ENCODE measurements around the gene HERC6. TPM values are rescaled to one million over a fixed set of nuclear protein-coding genes. Genes with fewer than 3 reads are reported as not detected.
"Not testable (repeated sequence)": the region's sequence is repeated elsewhere in the genome, so short reads cannot be mapped to it uniquely, and the experiment has no call there.

The HERC6 gene
- total RNA-seq, 2 experiments from 2014 or later, result 1.1 to 1.8 TPM

DNA sequence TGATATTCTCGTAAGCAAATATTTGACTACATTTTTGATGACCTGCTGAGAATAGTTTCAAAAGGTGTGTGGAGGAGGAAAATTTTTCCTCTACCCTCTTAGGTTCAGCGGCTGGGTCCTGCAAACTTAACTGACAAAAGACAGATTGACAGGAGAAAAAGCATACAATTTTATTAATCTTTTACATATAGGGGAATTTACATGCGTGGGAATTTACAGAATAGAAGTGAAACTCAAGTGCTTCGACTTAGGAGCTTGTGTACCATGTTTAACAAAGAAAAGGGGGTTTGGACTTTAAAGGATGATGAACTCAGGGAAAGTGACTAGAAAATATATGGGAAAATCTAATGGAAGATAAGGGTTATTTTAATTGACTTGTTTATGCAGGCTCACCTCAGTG is 2.5 kb downstream of the HERC6 start:
- CTCF ChIA-PET, result interaction anchor here (0.7 kb wide), 1 partner anchor 53 kb away, joined by 5 read pairs; no protein-coding TSS in a partner anchor
- POLR2A ChIA-PET, result no interaction called here

DNA sequence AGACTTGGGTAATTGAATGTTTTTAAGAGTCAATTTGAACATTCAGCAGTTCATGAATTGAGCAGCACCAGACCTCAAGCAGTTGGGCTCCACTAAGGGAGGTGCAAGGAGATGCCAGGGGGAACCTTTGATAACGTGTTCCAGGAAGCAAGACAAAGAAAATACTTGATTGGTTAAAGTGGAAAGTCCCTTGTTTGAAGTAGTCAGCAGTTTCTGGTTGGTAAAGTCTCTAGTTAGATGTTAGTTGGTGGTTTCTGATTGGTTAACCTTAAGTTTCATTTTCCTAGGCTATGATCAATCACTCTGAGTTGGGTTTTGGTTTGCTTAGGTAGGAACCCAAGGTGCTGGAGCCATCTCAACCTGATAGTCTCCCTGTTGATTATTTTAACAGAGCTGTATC is 4.0 kb downstream of the HERC6 start:
- POLR2A ChIA-PET, result interaction anchor here (0.7 to 0.9 kb wide), 2 partner anchors 74 to 98 kb away, joined by 3 to 4 read pairs; partner anchors contain the start of gene HERC5
- CTCF ChIA-PET, result interaction anchor here (0.5 kb wide), 1 partner anchor 991 kb away, joined by 3 read pairs; no protein-coding TSS in a partner anchor

- POLR2A ChIA-PET, result no interaction called here
- CTCF ChIA-PET, result no interaction called here
These were observed 11.5 kb downstream of the HERC6 start for GRCh38 chr4:88390128-88390527.

GRCh38 chr4:88391703-88392102 is 13.1 kb downstream of the HERC6 start:
- CTCF ChIA-PET, result no interaction called here
- POLR2A ChIA-PET, result no interaction called here

- CTCF ChIA-PET, result no interaction called here
- POLR2A ChIA-PET, result no interaction called here
These were observed 18.0 kb downstream of the HERC6 start for GRCh38 chr4:88396681-88397080.

DNA sequence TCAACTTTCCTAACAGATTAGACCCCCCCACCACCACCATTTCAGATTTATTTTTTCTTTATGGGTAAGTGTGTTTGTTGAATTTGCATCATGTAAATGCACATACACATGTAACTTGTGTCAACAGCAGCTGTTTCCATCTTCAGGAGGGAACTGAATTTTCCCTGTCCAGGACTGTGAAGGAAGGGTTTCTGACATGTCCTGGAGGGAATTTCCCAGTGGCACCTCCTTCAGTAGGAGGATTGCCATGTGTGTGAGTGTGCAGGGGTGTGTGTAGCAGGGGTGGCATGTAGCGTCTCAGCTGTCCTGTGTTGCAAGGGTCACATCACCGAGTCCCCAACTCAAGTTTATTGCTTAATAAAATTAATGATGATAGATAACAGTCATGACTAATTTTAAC is 19.7 kb downstream of the HERC6 start:
- ChIA-PET CTCF (no interaction called here), POLR2A (interaction anchor here (0.7 kb wide), 1 partner anchor 213 kb away, joined by 3 read pairs; no protein-coding TSS in a partner anchor)

- CTCF ChIA-PET, result no interaction called here
- POLR2A ChIA-PET, result no interaction called here
These were observed 30.6 kb downstream of the HERC6 start for GRCh38 chr4:88409206-88409605.

GRCh38 chr4:88409789-88410188 is 31.1 kb downstream of the HERC6 start:
- POLR2A ChIA-PET, result no interaction called here
- CTCF ChIA-PET, result no interaction called here

DNA sequence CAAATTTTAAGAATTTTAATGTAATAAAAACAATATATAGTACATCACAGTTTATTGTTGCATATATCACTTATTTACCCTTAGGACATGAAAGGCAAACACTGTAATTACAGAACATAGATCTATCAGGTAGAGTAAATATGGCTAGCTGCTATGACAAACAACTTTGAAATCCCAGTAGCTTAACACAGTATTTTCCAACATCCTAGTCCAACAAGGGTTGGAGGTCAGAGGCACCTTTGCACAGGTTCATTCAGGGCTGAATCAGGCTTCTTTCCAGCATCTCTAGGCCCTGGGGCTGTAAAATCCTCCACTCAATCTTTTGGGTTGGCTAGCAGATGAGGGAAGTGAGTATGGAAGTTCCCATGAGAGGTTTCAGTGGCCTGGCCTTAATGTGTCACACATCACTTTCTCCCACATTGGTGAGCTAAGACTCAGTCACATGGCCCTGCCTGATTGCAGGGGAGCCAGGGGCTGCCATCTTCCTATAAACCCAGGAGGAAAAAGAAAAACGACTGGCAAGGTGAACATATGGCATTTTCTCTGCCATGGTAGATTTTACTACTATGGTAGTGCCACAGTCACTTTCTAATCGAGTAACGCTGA is 32.9 kb downstream of the HERC6 start:
- ChIA-PET POLR2A (no interaction called here), CTCF (no interaction called here)

- CTCF ChIA-PET, result no interaction called here
- POLR2A ChIA-PET, result no interaction called here
These were observed 35.1 kb downstream of the HERC6 start for GRCh38 chr4:88413801-88414200.

- POLR2A ChIA-PET, result no interaction called here
These were observed 36.1 kb downstream of the HERC6 start for GRCh38 chr4:88414755-88415154.

GRCh38 chr4:88415982-88416381 is 37.3 kb downstream of the HERC6 start:
- ChIA-PET CTCF (no interaction called here), POLR2A (no interaction called here)

More at GRCh38 chr4:88414755-88415154, 36.1 kb downstream of the HERC6 start:
- CTCF ChIA-PET, result no interaction called here

DNA sequence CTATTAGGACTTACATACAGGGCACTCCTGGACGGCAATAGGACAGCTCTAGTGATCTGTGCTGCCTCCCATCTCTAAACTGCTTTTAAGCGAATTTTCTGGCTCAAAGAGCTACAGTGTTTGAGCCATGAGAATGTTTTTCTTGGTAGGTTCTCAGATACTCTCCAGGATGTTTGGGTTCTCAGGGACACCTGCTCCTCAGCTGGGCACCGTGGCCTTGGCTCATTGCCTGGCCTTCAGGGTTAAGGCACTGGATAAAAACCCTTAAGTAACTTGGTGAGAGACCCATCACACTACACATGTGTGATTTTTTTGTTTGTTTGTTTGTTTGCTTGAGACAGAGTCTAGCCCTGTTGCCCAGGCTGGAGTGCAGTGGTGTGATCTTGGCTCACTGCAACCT is 39.8 kb downstream of the HERC6 start:
- POLR2A ChIA-PET, result no interaction called here
- CTCF ChIA-PET, result no interaction called here

DNA sequence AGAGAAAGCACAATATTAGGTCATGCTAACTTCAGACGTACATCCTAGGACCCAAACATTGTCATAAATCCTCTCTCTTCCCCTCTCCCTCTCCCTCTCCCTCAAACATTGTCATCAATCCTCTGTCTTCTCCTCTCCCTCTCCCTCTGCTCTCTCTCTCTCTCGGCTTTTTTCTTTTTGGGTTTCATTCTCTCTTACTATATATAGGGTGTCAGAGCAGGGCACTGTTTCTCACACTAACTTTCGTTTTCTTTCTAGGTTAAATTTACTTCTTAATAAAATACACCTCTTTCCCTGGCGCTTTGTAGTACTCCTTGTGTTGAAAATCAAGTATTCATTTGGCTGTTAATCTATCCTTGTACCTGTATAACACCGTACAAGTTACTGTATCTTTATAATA is 41.2 kb downstream of the HERC6 start:
- POLR2A ChIA-PET, result no interaction called here
- CTCF ChIA-PET, result no interaction called here

DNA sequence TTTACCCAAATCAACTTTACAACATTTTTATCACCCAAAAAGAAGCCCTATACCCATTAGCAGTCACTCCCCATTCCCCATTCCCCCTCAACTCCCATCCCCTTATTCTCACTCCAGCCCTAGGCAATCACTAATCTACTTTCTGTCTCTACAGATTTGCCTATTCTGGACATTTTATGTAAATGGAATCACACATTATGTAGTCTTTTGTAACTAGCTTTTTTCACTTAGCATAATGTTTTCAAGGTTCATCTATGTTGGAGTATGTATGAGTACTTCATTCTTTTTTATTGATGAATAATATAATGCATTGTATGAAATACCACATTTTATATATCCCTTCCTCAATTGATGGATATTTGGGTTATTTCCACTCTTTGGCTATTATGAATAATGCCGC is 42.2 kb downstream of the HERC6 start:
- ChIA-PET CTCF (no interaction called here), POLR2A (no interaction called here)

GRCh38 chr4:88422403-88422802 is 43.8 kb downstream of the HERC6 start:
- ChIA-PET POLR2A (no interaction called here), CTCF (no interaction called here)

DNA sequence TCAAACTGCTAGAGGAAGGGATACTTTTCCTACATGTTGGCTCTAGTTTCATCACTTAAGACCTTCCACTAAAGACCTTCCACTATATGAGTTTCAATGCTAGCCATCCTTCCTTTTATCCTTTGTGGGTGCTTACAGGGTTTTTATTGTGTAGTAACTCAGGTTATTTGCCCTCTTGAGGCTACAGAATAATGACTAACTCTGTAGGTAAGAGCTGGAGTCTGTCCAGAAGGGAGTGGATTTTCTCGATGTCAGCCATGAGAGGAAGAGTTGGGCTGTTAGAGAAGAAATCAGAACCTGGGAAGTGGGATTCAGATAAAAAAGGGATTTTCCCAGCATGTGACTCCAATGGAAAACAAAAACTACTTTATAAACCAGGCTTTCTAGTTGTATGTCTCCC is 50.7 kb downstream of the HERC6 start:
- CTCF ChIA-PET, result no interaction called here

GRCh38 chr4:88435987-88436693 is 57.5 kb downstream of the HERC6 start:
- POLR2A ChIA-PET, result no interaction called here
- CTCF ChIA-PET, result no interaction called here

More for the DNA sequence above, 50.7 kb downstream of the HERC6 start:
- POLR2A ChIA-PET, result no interaction called here

DNA sequence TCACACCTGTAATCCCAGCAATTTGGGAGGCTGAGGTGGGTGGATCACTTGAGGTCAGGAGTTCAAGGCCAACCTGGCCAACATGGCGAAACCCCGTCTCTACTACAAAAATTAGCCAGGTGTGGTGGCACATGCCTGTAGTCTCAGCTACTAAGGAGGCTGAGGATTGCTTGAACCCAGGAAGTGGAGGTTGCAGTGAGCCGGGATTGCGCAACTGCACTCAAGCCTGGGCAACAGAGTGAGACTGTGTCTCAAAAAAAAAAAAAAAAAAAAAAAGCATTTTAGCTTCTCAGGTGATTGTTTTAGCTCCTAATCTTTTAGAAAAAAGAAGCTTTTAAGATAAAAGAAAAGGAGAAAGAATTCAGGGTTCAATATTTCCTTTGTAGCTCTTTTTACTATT is 59.2 kb downstream of the HERC6 start:
- CTCF ChIA-PET, POLR2A ChIA-PET: not testable (repeated sequence)

DNA sequence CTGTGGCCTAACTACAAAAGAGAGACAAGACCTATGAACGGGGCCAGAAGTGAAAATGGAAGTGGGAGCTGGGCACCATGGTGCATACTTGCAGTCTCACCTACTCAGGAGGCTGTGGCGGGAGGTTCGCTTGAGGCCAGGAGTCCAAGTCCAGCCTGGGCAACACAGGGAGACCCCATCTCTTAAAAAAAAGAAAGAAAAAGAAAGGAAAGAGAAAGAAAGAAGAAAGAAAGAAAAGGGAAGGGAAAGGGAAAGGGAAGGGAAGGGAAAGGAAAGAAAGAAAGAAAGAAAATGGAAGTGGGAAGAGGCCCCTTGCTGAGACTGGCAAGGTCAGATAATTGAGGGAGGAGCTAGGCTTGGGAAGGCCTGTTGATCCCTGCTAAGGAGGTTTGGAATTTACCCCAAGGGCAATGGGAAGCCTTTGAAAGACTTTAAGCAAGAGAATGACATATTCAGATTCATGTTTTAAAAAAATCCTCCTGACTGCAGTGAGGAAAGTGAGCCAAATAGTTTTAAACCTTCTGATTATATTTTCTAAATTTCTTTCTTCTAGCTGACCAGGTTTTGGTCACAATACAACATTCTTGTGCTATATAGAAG is 60.6 kb downstream of the HERC6 start:
- ChIA-PET POLR2A (no interaction called here), CTCF (no interaction called here)

GRCh38 chr4:88440146-88440545 is 61.5 kb downstream of the HERC6 start:
- POLR2A ChIA-PET, result no interaction called here
- CTCF ChIA-PET, result no interaction called here

DNA sequence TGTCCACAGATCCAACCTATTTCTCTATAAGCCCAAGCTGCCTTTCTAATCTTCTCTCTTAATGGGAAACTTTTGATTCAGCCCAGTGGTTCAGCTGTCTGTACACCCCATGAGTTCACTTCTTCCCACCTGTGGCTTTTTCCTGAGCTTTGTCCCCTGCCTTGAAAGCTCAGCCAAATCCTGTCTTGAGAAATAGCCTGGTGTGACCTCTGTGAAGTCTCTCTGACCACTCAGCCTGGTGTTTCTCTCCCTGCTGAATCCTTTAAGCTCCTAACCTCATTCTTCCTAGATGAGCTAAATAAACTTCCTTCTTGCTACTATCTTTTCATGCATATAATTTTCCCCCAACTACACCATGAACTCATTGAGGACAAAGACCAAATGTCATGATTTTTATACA is 63.0 kb downstream of the HERC6 start:
- CTCF ChIA-PET, result no interaction called here
- POLR2A ChIA-PET, result no interaction called here
